Stimulated activated CD4-positive, alpha-beta T cell treated with anti-CD3 and anti-CD28 coated beads, Interleukin-15, amount 100 ng/mL, for 1 hour (primary cell): ENCODE measurements around the gene SOX30.

Experiments used
- DNase-seq, 2 donors: peaks; one replicate each; pipeline ENCODE4 v3.0.0-alpha.2; 2020; ENCODE audit warnings: low read depth in 1 of 2, low spot score in 1 of 2

SOX30 gene

GRCh38 chr5:157665467-157666070, 13.3 kb upstream of the SOX30 start:
- DNase-seq = no peak

GRCh38 chr5:157659868-157660660, 7.8 kb upstream of the SOX30 start:
- no peak for DNase-seq

GRCh38 chr5:157658893-157659292, 6.7 kb upstream of the SOX30 start:
- no peak for DNase-seq

- no peak for DNase-seq
Observed at GRCh38 chr5:157657516-157657915, 5.3 kb upstream of the SOX30 start.

GRCh38 chr5:157651623-157652376, 438 bp downstream of the SOX30 start:
- DNase-seq = peak; percentile 66 to 67

GRCh38 chr5:157650991-157651611, 1.1 kb downstream of the SOX30 start:
- DNase-seq = no peak

- no peak for DNase-seq
Observed at GRCh38 chr5:157649101-157649500, 3.1 kb downstream of the SOX30 start.

GRCh38 chr5:157648275-157648990, 3.8 kb downstream of the SOX30 start:
- DNase-seq = no peak

GRCh38 chr5:157640406-157641066, 11.7 kb downstream of the SOX30 start:
- DNase-seq = no peak

GRCh38 chr5:157630341-157630740, 21.9 kb downstream of the SOX30 start:
- no peak for DNase-seq

- no peak for DNase-seq
Observed at GRCh38 chr5:157626831-157627230, 25.4 kb downstream of the SOX30 start.

GRCh38 chr5:157624144-157624543, 28.1 kb downstream of the SOX30 start:
- no peak for DNase-seq

- DNase-seq = no peak
Observed at GRCh38 chr5:157620776-157621175, 31.5 kb downstream of the SOX30 start.

- DNase-seq = no peak
Observed at GRCh38 chr5:157618191-157618765, 34.0 kb downstream of the SOX30 start.

GRCh38 chr5:157616785-157617184, 35.5 kb downstream of the SOX30 start:
- DNase-seq = no peak

- DNase-seq = no peak
Observed at GRCh38 chr5:157613385-157614245, 38.6 kb downstream of the SOX30 start.

- DNase-seq = no peak
Observed at GRCh38 chr5:157612581-157612980, 39.7 kb downstream of the SOX30 start.

- no peak for DNase-seq
Observed at GRCh38 chr5:157611571-157612476, 40.4 kb downstream of the SOX30 start.
